Fibroblast of pulmonary artery (primary cell): ENCODE measurements around the gene PIPOX.
A peak's percentile ranks its signal among the peaks of the same experiment; 100 is the strongest.

Experiments used
- DNase-seq: peaks from one replicate; pipeline ENCODE4 v3.0.0-alpha.2; 2010; ENCODE audit warnings: low read depth
- H3K4me3 ChIP-seq: replicated peaks from 2 replicates; pipeline ENCODE4 v1.5.1; 2011; ENCODE audit warnings: low read depth, mild to moderate bottlenecking, control low read depth, low read length, moderate library complexity
- TF ChIP-seq, protein P1 (sequence below): IDR thresholded peaks from 2 replicates; pipeline ENCODE4 v1.5.1; 2011; ENCODE audit warnings: mild to moderate bottlenecking, control low read depth, low read length, inconsistent platforms; ENCODE audit errors: missing control alignments

Gene PIPOX

DNA sequence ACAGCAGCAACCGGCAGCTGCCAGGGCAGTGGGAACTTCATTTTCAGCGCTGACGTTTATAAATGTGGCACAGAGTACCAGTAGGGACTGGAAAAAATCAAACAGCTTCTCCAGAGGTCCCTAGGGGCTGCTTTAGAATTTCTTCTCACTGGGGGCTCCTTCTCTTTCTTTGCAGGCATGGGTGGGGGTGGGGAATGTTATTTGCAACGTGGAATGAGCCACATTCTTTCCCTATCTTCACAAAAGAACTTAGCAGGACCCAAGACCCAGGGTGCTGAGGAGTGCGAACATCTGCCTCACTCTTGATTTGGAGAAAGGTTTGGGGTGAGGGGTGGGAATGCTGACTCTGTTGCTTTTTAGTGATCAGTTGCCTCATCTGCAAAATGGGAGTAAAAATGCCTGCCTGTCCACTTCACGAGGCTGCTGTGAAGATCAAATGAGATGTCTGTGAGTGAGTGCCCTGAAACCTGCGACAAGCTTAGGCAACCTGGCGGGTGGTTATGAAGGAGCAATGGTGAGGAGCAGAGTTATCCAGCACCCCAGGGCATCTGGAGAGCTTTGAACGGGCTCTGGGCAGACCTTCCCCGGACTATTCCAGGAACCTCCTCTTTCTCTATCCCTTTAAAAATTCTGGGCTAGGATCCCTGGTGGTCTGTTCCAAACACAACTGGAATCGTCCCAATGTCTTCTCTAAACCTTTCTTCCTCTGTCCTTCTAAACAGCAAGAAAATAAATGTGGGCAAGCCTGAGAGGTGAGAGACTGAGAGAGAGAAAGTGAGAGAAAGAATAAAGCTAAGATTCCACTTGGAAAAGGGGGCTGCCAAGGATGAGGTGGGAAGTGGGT lies 10.7 kb upstream of the PIPOX start:
- no peak for DNase-seq
- TF ChIP-seq, protein P1, sequence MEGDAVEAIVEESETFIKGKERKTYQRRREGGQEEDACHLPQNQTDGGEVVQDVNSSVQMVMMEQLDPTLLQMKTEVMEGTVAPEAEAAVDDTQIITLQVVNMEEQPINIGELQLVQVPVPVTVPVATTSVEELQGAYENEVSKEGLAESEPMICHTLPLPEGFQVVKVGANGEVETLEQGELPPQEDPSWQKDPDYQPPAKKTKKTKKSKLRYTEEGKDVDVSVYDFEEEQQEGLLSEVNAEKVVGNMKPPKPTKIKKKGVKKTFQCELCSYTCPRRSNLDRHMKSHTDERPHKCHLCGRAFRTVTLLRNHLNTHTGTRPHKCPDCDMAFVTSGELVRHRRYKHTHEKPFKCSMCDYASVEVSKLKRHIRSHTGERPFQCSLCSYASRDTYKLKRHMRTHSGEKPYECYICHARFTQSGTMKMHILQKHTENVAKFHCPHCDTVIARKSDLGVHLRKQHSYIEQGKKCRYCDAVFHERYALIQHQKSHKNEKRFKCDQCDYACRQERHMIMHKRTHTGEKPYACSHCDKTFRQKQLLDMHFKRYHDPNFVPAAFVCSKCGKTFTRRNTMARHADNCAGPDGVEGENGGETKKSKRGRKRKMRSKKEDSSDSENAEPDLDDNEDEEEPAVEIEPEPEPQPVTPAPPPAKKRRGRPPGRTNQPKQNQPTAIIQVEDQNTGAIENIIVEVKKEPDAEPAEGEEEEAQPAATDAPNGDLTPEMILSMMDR: no peak

DNA sequence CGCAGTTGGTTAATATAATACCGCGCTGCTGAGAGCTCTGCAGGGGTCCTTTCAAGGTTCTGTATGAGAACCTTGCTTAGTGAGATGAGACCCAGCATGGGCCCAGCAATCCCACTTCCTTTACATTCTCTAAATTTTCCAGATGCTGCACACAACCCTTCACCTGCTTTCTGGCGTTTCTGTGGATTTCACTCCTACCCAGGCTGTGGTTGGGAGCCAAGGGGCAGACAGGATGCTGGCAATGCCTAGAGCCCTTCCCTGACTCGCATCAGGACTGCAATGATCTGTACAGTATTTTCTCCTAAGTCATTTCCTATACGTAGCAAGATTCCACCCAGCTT lies 10.1 kb upstream of the PIPOX start:
- TF ChIP-seq, protein P1: no peak
- peak; percentile 64 for DNase-seq
- no peak overlapping the region for H3K4me3 ChIP-seq

More for the DNA sequence above, 10.7 kb upstream of the PIPOX start:
- no peak overlapping the region for H3K4me3 ChIP-seq

DNA sequence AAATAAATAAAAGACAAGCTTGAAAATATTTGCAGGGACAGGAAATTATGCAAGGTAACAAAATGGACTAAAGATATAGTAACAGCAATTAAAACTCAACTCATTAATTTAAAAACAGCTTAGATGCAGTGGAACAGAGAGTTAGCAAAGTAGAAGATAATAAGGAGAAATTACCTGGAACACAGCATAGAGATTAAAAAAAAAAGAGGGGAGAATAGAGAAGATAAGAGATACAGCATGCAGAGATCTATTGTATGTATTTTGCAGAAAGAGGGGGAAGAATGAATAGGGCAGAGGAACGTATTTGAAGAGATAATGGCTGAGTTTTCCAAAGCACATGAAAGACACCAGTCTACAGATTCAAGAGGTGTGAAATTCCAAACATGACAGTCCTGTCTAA lies 8.4 kb upstream of the PIPOX start:
- no peak for DNase-seq
- TF ChIP-seq, protein P1: no peak
- no peak overlapping the region for H3K4me3 ChIP-seq

DNA sequence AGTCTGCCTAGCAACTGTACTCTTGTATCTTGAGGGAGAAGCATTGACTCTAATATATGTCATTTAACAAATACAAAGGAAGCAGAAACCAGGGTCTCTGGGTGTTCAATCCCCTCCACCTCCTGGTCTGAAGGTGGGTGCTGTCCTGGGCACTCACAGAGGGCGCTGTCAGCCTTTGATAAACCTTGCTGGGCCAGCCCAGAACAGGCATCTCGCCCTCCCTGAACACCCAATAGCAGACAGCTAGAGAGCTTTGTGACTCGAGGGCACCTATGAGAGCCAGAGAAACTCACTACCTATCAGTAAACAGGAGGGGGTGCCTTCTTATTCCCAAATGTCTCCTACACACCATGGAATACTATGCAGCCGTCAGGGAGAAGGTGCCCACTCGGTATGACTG lies 6.4 kb upstream of the PIPOX start:
- no peak for DNase-seq
- TF ChIP-seq, protein P1: no peak
- no peak overlapping the region for H3K4me3 ChIP-seq

- DNase-seq: no peak
- TF ChIP-seq, protein P1: no peak
- H3K4me3 ChIP-seq: no peak overlapping the region
Observed at GRCh38 chr17:29037739-29038084, 5.2 kb upstream of the PIPOX start.

DNA sequence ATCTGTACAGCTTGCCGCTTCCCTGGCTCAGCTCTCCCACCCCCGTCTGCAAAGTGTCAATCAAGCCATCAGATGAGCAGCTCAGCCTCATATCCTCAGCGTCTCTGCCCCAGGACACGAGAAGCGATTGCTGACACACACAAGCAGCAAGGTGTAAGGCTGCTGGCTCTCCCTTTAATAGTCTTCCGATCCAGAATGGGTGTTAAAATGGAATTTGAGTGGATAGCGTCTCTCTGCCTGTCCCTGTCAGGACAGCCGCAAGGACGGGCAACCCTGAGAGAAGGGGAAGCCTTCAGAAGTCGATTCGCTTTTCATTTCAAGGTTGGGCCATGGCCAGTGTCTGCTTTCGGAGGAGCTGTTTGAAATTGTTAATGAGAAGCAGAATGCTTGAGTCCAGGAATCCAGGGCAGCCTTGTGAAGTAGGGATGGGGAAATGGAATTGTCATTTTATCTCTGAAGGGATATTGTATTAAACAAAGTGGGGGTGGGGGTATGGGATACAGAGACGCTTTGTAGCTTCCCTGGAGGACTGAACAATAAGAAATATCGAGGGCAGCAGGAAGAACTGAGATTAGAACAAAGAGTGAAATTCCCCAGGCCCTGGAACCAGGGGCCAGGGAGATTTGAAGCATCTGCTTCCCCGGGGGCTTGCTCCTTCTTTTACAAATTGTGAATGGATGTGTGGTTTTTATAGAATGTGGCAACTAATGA lies 4.7 kb upstream of the PIPOX start:
- no peak overlapping the region for H3K4me3 ChIP-seq
- no peak for DNase-seq
- TF ChIP-seq, protein P1: no peak
